A549 (cell line): ENCODE results near the gene COQ8B. TPM values are rescaled to one million over a fixed set of nuclear protein-coding genes. Genes with fewer than 3 reads are reported as not detected.
A peak's percentile ranks its signal among the peaks of the same experiment; 100 is the strongest.

Experiments
- ATAC-seq, 2 experiments: fragments of 200-7000 bp in 1 of 2; fragments of >200 bp in 1 of 2; cut with Nextera tagmentation in 1 of 2; cut with Tn5 transposase in 1 of 2; 3 replicates each; pipeline versions ENCODE4 v1.8.0 to v1.9.1; 2018 to 2020; ENCODE audit warnings: mild to moderate bottlenecking in 1 of 2, moderate library complexity in 1 of 2
- CTCF ChIA-PET: fragments of 300-600 bp; sonication (Branson Sonifier 250); formaldehyde crosslinking; extraction: SDS; loops from one replicate; lab custom pipeline; 2021; ENCODE audit warnings: antibody characterized with exemption, inconsistent platforms; lab: Yijun Ruan, JAX
- POLR2A ChIA-PET: fragments of 350-600 bp; formaldehyde crosslinking; extraction: SDS; loops from one replicate; lab custom pipeline; 2021; ENCODE audit warnings: antibody characterized with exemption, inconsistent platforms; lab: Yijun Ruan, JAX
- DNase-seq, 2 experiments: peaks; one replicate each; pipeline versions ENCODE4 v3.0.0 to v3.0.0-alpha.2; 2011 to 2016; ENCODE audit warnings: low read depth in 1 of 2, low spot score in 1 of 2
- FAIRE-seq: peaks from 2 replicates; lab custom pipeline; 2011; peaks lifted over from hg19 to GRCh38; lab: Jason Lieb, UNC
- H3K27ac ChIP-seq, 2 experiments: fragments of >200 bp; sonication (Bioruptor Twin); formaldehyde crosslinking; 3 replicates each; pipeline ENCODE4 v1.5.1; 2016 to 2017
- H3K4me1 ChIP-seq: fragments of >200 bp; sonication (Bioruptor Twin); formaldehyde crosslinking; 3 replicates; pipeline ENCODE4 v1.6.1; 2016
- H3K4me2 ChIP-seq: fragments of >200 bp; sonication (Bioruptor Twin); formaldehyde crosslinking; 3 replicates; pipeline ENCODE4 v1.6.1; 2016
- H3K4me3 ChIP-seq: fragments of >200 bp; sonication (Bioruptor Twin); formaldehyde crosslinking; 3 replicates; pipeline ENCODE4 v1.5.1; 2016
- H3K9me3 ChIP-seq: fragments of >200 bp; sonication (Bioruptor Twin); formaldehyde crosslinking; 3 replicates; pipeline ENCODE4 v1.6.1; 2016
- BHLHE40 ChIP-seq: IDR thresholded peaks from 2 replicates; pipeline ENCODE4 v1.6.1; 2012; ENCODE audit warnings: low read depth, low read length, inconsistent platforms
- CBX2 ChIP-seq: fragments of 200-600 bp; sonication (generic); IDR thresholded peaks from 2 replicates; pipeline ENCODE4 v1.6.1; 2016; ENCODE audit warnings: low read depth, mild to moderate bottlenecking, borderline replicate concordance
- CBX8 ChIP-seq: fragments of 200-600 bp; sonication (generic); IDR thresholded peaks from 2 replicates; pipeline ENCODE4 v1.6.1; 2016
- CHD2 ChIP-seq: fragments of 150-350 bp; IDR thresholded peaks from 2 replicates; pipeline ENCODE4 v1.6.1; 2014; ENCODE audit warnings: low read length; ENCODE audit not compliant: partially characterized antibody
- EP300 ChIP-seq, 2 experiments: fragments of >200 bp; sonication (Bioruptor Twin); formaldehyde crosslinking; IDR thresholded peaks; 2 replicates in 1 of 2; 3 replicates in 1 of 2; pipeline ENCODE4 v1.6.1; 2016 to 2017
- FOXS1 ChIP-seq: fragments of 250-450 bp; sonication (Bioruptor Pico); IDR thresholded peaks from 2 replicates; pipeline ENCODE4 v1.5.0; 2020; ENCODE audit warnings: mild to moderate bottlenecking, moderate library complexity
- GATA3 ChIP-seq: IDR thresholded peaks from 2 replicates; pipeline ENCODE4 v1.6.1; 2012; ENCODE audit warnings: borderline replicate concordance
- HDAC2 ChIP-seq: fragments of 200-600 bp; sonication (generic); IDR thresholded peaks from 2 replicates; pipeline ENCODE4 v1.6.1; 2016
- HEYL ChIP-seq: fragments of 250-450 bp; sonication (Bioruptor Pico); IDR thresholded peaks from 2 replicates; pipeline ENCODE4 v1.8.0; 2021; ENCODE audit warnings: mild to moderate bottlenecking, moderate library complexity
- HOXA7 ChIP-seq: fragments of 250-450 bp; sonication (Bioruptor Pico); IDR thresholded peaks from 2 replicates; pipeline ENCODE4 v1.5.0; 2020; ENCODE audit warnings: mild to moderate bottlenecking, moderate library complexity
- HOXB13 ChIP-seq: fragments of 250-450 bp; sonication (Bioruptor Pico); IDR thresholded peaks from 2 replicates; pipeline ENCODE4 v1.5.0; 2020; ENCODE audit warnings: low read depth, mild to moderate bottlenecking, moderate library complexity
- JUN ChIP-seq, 2 experiments: fragments of >200 bp; sonication (Bioruptor Twin); formaldehyde crosslinking; IDR thresholded peaks; 2 replicates in 1 of 2; 3 replicates in 1 of 2; pipeline ENCODE4 v1.6.1; 2016 to 2017
- JUNB ChIP-seq: fragments of >200 bp; sonication (Bioruptor Twin); formaldehyde crosslinking; IDR thresholded peaks from 2 replicates; pipeline ENCODE4 v1.6.1; 2016
- KDM1A ChIP-seq: fragments of 200-600 bp; sonication (generic); IDR thresholded peaks from 2 replicates; pipeline ENCODE4 v1.6.1; 2016; ENCODE audit warnings: low read depth, mild to moderate bottlenecking
- KDM5A ChIP-seq: fragments of 200-600 bp; sonication (generic); IDR thresholded peaks from 2 replicates; pipeline ENCODE4 v1.6.1; 2016; ENCODE audit warnings: antibody characterized with exemption, mild to moderate bottlenecking
- MAZ ChIP-seq: fragments of 150-350 bp; IDR thresholded peaks from 2 replicates; pipeline ENCODE4 v1.6.1; 2014; ENCODE audit warnings: antibody characterized with exemption, low read depth, low read length, borderline replicate concordance
- NFE2L2 ChIP-seq: fragments of 150-350 bp; conservative IDR thresholded peaks from 2 replicates; pipeline ENCODE4 v1.6.1; 2014; ENCODE audit warnings: low read length
- POLR2AphosphoS2 ChIP-seq: conservative IDR thresholded peaks from 2 replicates; pipeline ENCODE4 v1.6.1; 2012; ENCODE audit warnings: low read length, improper control_type of control experiment, inconsistent platforms
- RAD21 ChIP-seq, 2 experiments: fragments of >200 bp in 1 of 2; sonication (Bioruptor Twin) in 1 of 2; formaldehyde crosslinking in 1 of 2; IDR thresholded peaks in 1 of 2; conservative IDR thresholded peaks in 1 of 2; 2 replicates in 1 of 2; 3 replicates in 1 of 2; pipeline ENCODE4 v1.6.1; 2012 to 2018; ENCODE audit warnings: inconsistent platforms in 1 of 2
- SREBF2 ChIP-seq: fragments of 450-650 bp; IDR thresholded peaks from 2 replicates; pipeline ENCODE4 v1.6.1; 2014; ENCODE audit warnings: mild to moderate bottlenecking, moderate library complexity
- TFCP2L1 ChIP-seq: fragments of 250-450 bp; sonication (Bioruptor Pico); IDR thresholded peaks from 2 replicates; pipeline ENCODE4 v1.5.0; 2021; ENCODE audit warnings: mild to moderate bottlenecking
- ZFP36 ChIP-seq: fragments of 450-650 bp; IDR thresholded peaks from 2 replicates; pipeline ENCODE4 v1.6.1; 2014; ENCODE audit warnings: borderline replicate concordance; ENCODE audit not compliant: partially characterized antibody
- ZNF302 ChIP-seq: fragments of 250-450 bp; sonication (Bioruptor Pico); IDR thresholded peaks from 2 replicates; pipeline ENCODE4 v1.9.0; 2021; ENCODE audit warnings: inconsistent platforms, mild to moderate bottlenecking, moderate library complexity
- WGBS: methylation state at CpG from one replicate; pipeline ENCODE4 v1.1.6; 2017; ENCODE audit errors: missing lambda C conversion rate; 5-methylcytosine and 5-hydroxymethylcytosine counted together
- polyA plus RNA-seq, 4 experiments: library from polyadenylated mRNA; depleted of rRNA in 3 of 4; stranded (reverse); fragments of >200 nt; fragmentation: RNase III in 1 of 4; extraction: RNeasy Plus Mini Kit Qiagen cat#74134 plus additional on column Dnase treatment in 1 of 4; gene quantifications; 2 replicates in 3 of 4; 3 replicates in 1 of 4; pipeline ENCODE4 v1.2.3, GENCODE V29; 2011 to 2017
- TF ChIP-seq, protein P1 (sequence below): IDR thresholded peaks from 2 replicates; pipeline ENCODE4 v1.6.1; 2012
- TF ChIP-seq, protein P2 (sequence below): fragments of 250-450 bp; sonication (Bioruptor Pico); IDR thresholded peaks from 2 replicates; pipeline ENCODE4 v1.5.0; 2020; ENCODE audit warnings: low read depth, mild to moderate bottlenecking, moderate library complexity
- TF ChIP-seq, protein P3 (sequence below): fragments of 150-350 bp; IDR thresholded peaks from 2 replicates; pipeline ENCODE4 v1.6.1; 2014; ENCODE audit warnings: low read depth, mild to moderate bottlenecking, low read length

Gene COQ8B
- polyA plus RNA-seq, 2 of the 4 experiments (the other 2 are of a cell fraction): 47.2 to 63.6 TPM

DNA sequence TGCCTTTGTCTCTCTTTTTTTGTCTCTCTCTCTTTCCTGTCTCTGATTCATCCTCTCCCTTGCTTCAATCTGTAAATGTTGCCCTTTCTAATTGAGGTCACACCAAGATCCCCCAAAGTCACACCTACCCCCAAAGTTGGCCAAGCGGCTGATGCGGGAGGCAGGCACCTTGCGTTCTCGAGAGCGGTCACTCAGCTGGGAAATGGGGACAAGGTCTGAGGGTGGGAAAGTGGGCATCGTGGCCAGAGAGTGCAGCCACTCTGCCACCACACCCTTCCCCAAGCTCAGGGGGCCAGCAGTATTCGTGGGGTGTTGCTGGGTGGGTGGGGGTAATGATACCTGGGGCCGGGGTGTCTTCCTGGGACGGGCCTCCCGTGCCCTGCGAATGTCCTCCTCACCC lies 2.7 kb downstream of the COQ8B start:
- ChIA-PET POLR2A (interaction anchor here (0.7 to 1.0 kb wide), 2 partner anchors 23 to 512 kb away, joined by 4 read pairs; partner anchors contain the start of gene NUMBL), CTCF (interaction anchor here (0.8 to 3.6 kb wide), 8 partner anchors 7 to 106 kb away, joined by 3 to 22 read pairs (median 4); no protein-coding TSS in a partner anchor)
- 85% methylated on average over 11 of the region's 11 CpGs for WGBS
- Histone ChIP-seq H3K4me3 (peak overlapping the region; percentile 64), H3K27ac (peak overlapping the region; percentile 88 to 93), H3K9me3 (no peaks in the 10 kb centered on the region), H3K4me1 (peaks cover 18% of the 10 kb centered on the region), H3K4me2 (peak overlapping the region; percentile 95)
- ATAC-seq (no peak), FAIRE-seq (no peak), DNase-seq (no peak)
- no peak for TF ChIP-seq BHLHE40
- TF ChIP-seq CHD2: no peak
- TF ChIP-seq, protein P1, sequence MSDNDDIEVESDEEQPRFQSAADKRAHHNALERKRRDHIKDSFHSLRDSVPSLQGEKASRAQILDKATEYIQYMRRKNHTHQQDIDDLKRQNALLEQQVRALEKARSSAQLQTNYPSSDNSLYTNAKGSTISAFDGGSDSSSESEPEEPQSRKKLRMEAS: no peak
- no peak for TF ChIP-seq JUNB
- no peak for TF ChIP-seq POLR2AphosphoS2
- TF ChIP-seq, protein P2, sequence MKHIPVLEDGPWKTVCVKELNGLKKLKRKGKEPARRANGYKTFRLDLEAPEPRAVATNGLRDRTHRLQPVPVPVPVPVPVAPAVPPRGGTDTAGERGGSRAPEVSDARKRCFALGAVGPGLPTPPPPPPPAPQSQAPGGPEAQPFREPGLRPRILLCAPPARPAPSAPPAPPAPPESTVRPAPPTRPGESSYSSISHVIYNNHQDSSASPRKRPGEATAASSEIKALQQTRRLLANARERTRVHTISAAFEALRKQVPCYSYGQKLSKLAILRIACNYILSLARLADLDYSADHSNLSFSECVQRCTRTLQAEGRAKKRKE (CRISPR knock-in tag): no peak
- no peak for TF ChIP-seq SREBF2
- TF ChIP-seq JUN (IDR thresholded peaks at IDR 0.05): no peak
- no peak for TF ChIP-seq ZNF302 (CRISPR knock-in tag)
- TF ChIP-seq, protein P3, sequence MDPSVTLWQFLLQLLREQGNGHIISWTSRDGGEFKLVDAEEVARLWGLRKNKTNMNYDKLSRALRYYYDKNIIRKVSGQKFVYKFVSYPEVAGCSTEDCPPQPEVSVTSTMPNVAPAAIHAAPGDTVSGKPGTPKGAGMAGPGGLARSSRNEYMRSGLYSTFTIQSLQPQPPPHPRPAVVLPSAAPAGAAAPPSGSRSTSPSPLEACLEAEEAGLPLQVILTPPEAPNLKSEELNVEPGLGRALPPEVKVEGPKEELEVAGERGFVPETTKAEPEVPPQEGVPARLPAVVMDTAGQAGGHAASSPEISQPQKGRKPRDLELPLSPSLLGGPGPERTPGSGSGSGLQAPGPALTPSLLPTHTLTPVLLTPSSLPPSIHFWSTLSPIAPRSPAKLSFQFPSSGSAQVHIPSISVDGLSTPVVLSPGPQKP: no peak
- TF ChIP-seq GATA3: no peak
- TF ChIP-seq NFE2L2: no peak
- no peak for TF ChIP-seq HEYL (CRISPR knock-in tag)
- TF ChIP-seq RAD21 (conservative IDR thresholded peaks at IDR 0.05 in 1 of 2, IDR thresholded peaks at IDR 0.05 in 1 of 2): no peak
- no peak for TF ChIP-seq MAZ

DNA sequence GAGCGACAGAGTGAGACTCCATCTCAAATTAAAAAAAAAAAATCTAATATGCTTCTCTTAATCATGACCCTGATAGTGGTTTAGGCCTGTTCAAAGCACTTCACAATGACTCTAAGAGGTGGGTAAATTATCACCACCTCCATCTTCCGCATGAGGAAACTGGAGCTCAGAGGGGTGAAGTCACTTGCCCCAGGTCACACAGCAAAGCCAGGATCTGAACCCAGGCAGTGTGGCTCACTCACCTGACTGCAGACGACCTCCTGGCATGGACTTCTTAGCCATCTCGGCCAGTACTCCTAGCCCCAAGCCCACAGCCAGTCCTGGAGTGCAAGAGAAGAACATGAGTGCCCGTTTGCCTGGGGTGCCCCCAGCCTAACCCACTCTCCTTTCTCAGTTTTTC lies 6.9 kb downstream of the COQ8B start:
- Histone ChIP-seq H3K9me3 (no peaks in the 10 kb centered on the region), H3K27ac (no peak overlapping the region), H3K4me3 (no peak overlapping the region), H3K4me1 (peaks cover 10% of the 10 kb centered on the region), H3K4me2 (no peak overlapping the region)
- no peak for ATAC-seq
- 85% methylated on average over 5 of the region's 5 CpGs for WGBS
- TF ChIP-seq ZFP36 (peak; percentile 63), KDM1A (no peak)
- ChIA-PET POLR2A (interaction anchor here (0.7 to 1.8 kb wide), 2 partner anchors 18 to 19 kb away, joined by 4 to 7 read pairs; partner anchors contain the start of gene NUMBL), CTCF (interaction anchor here (0.6 to 11.7 kb wide), 6 partner anchors 46 to 97 kb away, joined by 3 to 178 read pairs (median 4); no protein-coding TSS in a partner anchor)
- DNase-seq: no peak
- FAIRE-seq: no peak

DNA sequence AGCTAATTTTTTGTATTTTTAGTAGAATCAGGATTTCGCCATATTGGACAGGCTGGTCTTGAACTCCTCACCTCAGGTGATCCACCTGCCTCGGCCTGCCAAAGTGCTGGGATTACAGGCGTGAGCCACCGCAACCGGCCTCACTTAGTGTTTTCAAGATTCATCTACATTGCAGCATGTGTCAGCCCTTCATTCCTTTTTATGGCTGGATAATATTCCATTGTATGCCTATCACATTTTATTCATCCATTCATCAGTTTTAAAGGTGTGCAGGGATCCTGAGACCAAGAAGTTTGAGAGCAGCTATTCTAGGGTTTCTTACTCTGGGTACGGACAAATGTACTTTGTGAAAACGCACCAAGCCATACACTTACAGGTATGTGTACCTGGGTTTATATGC lies 9.1 kb downstream of the COQ8B start:
- FAIRE-seq (peak; percentile 39), DNase-seq (no peak), ATAC-seq (no peak)
- Histone ChIP-seq H3K4me1 (peaks cover 4% of the 10 kb centered on the region; the same call in 2 of the 3 replicates), H3K27ac (no peak overlapping the region), H3K4me2 (no peak overlapping the region), H3K4me3 (no peak overlapping the region), H3K9me3 (no peaks in the 10 kb centered on the region)
- TF ChIP-seq JUN (IDR thresholded peaks at IDR 0.05) (no peak), HOXA7 (CRISPR knock-in tag) (no peak), HOXB13 (no peak), CBX2 (no peak), TFCP2L1 (CRISPR knock-in tag) (no peak), FOXS1 (no peak), CBX8 (no peak), MAZ (no peak), SREBF2 (no peak), HDAC2 (no peak), KDM5A (no peak), EP300 (IDR thresholded peaks at IDR 0.05) (no peak)
- CTCF ChIA-PET: interaction anchor here (0.7 to 11.7 kb wide), 6 partner anchors 9 to 44 kb away, joined by 3 to 178 read pairs (median 4); partner anchors contain the start of genes ACTMAP, COQ8B and SNRPA
- WGBS: 96% methylated on average over 7 of the region's 7 CpGs
- POLR2A ChIA-PET: no interaction called here
